Large intestine (tissue), 3 donors: Measurements from ENCODE around the gene PTPRG. TPM values are rescaled to one million over a fixed set of nuclear protein-coding genes. Genes with fewer than 3 reads are reported as not detected.

ENCODE experiments used
- DNase-seq, 2 donors: peaks; one replicate each; pipeline versions ENCODE4 v3.0.0 to v3.0.0-alpha.2; 2013
- H3K27ac ChIP-seq: one replicate; pipeline ENCODE4 v1.5.1; 2013; ENCODE audit warnings: low read length
- H3K27me3 ChIP-seq: 2 replicates; pipeline ENCODE4 v1.6.1; 2013; ENCODE audit warnings: low read length; ENCODE audit not compliant: control insufficient read depth, insufficient read depth
- H3K36me3 ChIP-seq: 2 replicates; pipeline ENCODE4 v1.6.1; 2013; ENCODE audit warnings: low read length; ENCODE audit not compliant: control insufficient read depth, insufficient read depth
- H3K4me1 ChIP-seq: one replicate; pipeline ENCODE4 v1.6.1; 2013; ENCODE audit warnings: low read length; ENCODE audit not compliant: control insufficient read depth, insufficient read depth
- H3K4me3 ChIP-seq: one replicate; pipeline ENCODE4 v1.5.1; 2013; ENCODE audit warnings: low read length
- H3K9me3 ChIP-seq: one replicate; pipeline ENCODE4 v1.6.1; 2013; ENCODE audit warnings: mild to moderate bottlenecking, low read depth, low read length, moderate library complexity; ENCODE audit not compliant: control insufficient read depth
- WGBS: methylation state at CpG from one replicate; pipeline ENCODE4 v1.1.5; 2013; ENCODE audit warnings: low lambda C conversion rate; ENCODE audit not compliant: insufficient coverage; 5-methylcytosine and 5-hydroxymethylcytosine counted together
- polyA plus RNA-seq: library from polyadenylated mRNA; unstranded; fragments of 120-200 nt; gene quantifications from one replicate; pipeline ENCODE4 v1.2.1, GENCODE V29; 2013

Gene PTPRG
- polyA plus RNA-seq, 1 donor: 18.3 TPM

DNA sequence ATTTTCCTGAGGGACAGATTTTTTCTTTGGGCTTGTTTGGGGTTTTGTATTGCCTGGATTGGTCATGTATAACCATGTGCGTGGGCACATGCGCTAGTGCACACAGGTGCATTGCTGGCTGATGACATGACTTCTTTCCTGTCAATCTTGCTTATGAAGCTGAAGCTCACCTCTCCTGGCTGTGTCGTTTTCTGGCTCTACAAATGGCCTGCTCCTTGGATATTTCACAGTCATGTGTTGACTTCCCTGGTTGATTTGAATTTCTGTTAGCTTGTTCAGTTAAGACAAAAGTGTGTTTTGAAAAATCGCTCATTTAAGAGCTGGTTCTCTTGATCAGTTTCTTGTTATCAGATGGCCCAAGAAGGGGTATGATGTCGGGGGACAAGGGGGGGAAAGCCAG, 11.5 kb downstream of the PTPRG start:
- H3K4me1 ChIP-seq: no peaks in the 10 kb centered on the region
- H3K27me3 ChIP-seq: no peaks in the 10 kb centered on the region
- H3K4me3 ChIP-seq: no peak overlapping the region
- DNase-seq: no peak
- H3K9me3 ChIP-seq: no peaks in the 10 kb centered on the region
- WGBS: no CpG with 5 or more reads among the region's 5 CpGs
- no peaks in the 10 kb centered on the region for H3K36me3 ChIP-seq
- no peak overlapping the region for H3K27ac ChIP-seq

DNA sequence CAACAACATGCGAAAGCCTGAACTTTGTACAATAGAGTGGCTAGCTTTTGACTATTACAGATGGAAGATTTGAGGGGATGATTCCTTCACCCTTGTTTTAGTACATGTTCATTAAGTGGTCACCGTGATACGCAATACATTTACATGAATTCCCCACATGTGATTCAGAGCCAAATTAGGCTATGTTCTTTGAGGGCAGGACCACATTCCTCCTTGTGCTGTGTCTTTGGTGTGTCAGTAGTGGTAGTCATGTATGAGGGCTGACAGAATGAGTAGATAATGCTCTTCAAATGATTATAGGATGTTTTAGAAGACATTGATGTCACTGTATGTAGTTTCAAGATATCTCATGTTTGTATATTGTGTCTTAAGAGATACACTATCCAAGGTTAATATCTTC, 12.1 kb downstream of the PTPRG start:
- Histone ChIP-seq H3K36me3 (no peaks in the 10 kb centered on the region), H3K27ac (no peak overlapping the region), H3K4me1 (peaks cover under 1% of the 10 kb centered on the region), H3K4me3 (no peak overlapping the region), H3K9me3 (no peaks in the 10 kb centered on the region), H3K27me3 (no peaks in the 10 kb centered on the region)
- no peak for DNase-seq
- WGBS: 60% methylated on average over 1 of the region's 3 CpGs

DNA sequence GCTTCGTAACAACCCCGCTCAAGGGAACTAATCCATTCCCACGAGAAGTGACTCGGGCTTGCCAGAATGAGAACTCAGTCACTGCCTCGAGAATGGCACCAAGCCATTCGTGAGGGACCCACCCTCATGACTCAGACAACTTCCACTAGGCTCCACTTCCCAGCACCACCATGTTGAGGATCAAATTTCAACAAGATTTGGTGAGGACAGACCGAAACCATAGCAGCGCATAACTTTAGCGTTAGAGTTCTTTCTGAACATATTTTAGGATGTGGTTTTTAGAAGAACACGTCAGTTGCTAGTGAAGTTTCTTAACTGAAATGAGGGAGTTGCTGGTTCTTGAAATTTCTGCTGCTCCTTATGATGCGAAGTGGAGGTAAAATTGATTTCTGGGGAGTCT, 13.5 kb downstream of the PTPRG start:
- DNase-seq: no peak
- Histone ChIP-seq H3K4me3 (no peak overlapping the region), H3K36me3 (no peaks in the 10 kb centered on the region), H3K9me3 (no peaks in the 10 kb centered on the region), H3K4me1 (peaks cover 6% of the 10 kb centered on the region), H3K27me3 (no peaks in the 10 kb centered on the region), H3K27ac (no peak overlapping the region)
- WGBS: 90% methylated on average over 2 of the region's 11 CpGs

DNA sequence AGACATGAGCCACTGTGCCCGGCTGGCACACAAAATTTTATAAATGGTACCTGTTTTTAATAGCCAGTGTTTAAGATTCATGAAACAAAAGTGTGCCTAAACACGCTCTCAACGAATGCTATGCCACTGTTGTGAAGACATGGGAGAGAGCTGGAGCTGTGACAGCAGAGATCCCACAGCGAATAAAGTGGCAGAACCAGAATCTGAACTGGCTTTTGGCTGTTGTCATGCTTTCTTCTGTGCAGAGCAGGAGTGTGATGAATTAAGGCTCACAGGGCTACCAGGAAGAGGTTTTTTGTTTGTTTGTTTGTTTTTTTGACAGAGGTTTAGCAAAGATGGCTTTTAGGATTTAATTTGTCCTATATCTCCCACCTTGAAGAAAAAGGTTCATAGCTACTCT, 14.5 kb downstream of the PTPRG start:
- Histone ChIP-seq H3K4me1 (peaks cover 6% of the 10 kb centered on the region), H3K4me3 (no peak overlapping the region), H3K27ac (no peak overlapping the region), H3K36me3 (no peaks in the 10 kb centered on the region), H3K27me3 (no peaks in the 10 kb centered on the region), H3K9me3 (no peaks in the 10 kb centered on the region)
- DNase-seq: no peak
- WGBS: 92% methylated on average over 2 of the region's 4 CpGs

DNA sequence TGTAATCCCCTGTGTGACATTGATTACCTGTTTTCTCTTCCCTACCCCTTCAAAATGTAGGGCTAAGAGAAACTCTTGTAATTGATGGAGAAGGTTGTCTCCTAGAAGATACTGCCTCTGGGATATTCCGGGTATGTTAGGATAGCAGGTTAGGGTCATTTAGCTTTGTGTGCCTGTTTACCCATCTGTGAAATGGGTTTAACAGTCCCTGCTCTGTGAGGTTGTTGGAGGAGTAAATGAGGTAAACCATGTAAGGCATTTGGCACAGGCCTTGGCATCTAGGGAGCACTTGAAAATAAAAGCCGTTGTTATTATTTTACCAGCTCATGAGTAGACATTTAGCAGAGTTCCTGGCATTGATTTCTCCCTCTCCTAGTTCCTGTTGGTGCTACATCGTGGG, 16.4 kb downstream of the PTPRG start:
- Histone ChIP-seq H3K36me3 (no peaks in the 10 kb centered on the region), H3K4me1 (peaks cover 6% of the 10 kb centered on the region), H3K9me3 (no peaks in the 10 kb centered on the region), H3K27ac (no peak overlapping the region), H3K27me3 (no peaks in the 10 kb centered on the region), H3K4me3 (no peak overlapping the region)
- no CpG with 5 or more reads among the region's 3 CpGs for WGBS
- no peak for DNase-seq

DNA sequence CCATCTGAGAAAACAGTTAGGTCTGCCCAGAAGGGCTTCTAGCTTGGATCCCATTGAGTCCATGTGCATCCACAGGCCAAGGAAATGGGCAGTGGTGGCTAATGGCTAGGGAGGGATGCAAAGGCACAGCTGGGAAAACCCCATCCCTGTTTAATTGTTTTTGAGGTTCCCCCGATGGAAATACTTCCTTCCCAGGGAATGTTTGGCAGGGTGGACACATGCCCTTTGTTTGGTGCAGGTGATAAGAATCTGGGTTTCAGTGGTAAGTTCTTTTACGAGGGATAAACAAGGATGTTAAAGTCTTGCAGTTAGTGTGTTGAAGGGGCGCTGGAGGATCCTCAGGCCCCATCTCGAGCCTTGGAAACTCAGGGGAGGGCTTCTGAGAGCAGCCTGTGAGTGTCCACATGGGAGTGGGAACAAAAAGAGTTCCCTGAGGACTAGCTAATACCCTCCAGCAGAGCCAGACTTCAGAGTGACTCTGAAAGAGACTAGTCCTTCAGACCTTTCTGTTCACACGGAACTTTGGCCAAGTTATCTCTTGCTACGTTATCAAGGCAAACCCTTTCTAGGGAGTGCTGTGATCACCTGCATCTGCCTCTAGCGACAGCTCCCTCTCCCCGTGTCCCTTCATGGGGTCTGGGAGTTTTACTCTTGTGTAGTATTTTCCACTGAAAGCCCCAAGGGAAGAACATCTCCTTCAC, 17.4 kb downstream of the PTPRG start:
- Histone ChIP-seq H3K36me3 (no peaks in the 10 kb centered on the region), H3K4me3 (no peak overlapping the region), H3K27ac (no peak overlapping the region), H3K9me3 (no peaks in the 10 kb centered on the region), H3K4me1 (peaks cover 6% of the 10 kb centered on the region), H3K27me3 (no peaks in the 10 kb centered on the region)
- DNase-seq: peak in 1 of 2 donors; percentile 49
- WGBS: 20% methylated on average over 1 of the region's 8 CpGs

DNA sequence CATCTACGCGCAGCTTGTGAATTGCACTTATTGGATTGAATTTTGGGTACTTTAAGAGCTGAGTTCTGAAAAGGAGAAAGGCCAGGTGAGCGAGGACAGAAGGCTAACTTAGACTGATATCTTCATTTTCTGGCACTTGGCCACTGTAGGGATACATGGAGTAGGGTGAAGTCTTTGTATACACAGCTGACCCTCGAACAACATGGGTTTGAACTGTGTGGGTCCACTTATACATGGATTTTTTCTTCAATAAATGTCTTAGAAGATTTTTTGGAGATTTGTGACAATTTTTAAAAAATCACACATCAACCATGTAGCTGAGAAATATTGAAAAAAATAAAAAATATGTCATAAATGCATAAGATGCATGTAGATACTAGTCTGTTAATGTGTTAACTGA, 18.3 kb downstream of the PTPRG start:
- no peaks in the 10 kb centered on the region for H3K27me3 ChIP-seq
- WGBS: 100% methylated on average over 1 of the region's 4 CpGs

DNA sequence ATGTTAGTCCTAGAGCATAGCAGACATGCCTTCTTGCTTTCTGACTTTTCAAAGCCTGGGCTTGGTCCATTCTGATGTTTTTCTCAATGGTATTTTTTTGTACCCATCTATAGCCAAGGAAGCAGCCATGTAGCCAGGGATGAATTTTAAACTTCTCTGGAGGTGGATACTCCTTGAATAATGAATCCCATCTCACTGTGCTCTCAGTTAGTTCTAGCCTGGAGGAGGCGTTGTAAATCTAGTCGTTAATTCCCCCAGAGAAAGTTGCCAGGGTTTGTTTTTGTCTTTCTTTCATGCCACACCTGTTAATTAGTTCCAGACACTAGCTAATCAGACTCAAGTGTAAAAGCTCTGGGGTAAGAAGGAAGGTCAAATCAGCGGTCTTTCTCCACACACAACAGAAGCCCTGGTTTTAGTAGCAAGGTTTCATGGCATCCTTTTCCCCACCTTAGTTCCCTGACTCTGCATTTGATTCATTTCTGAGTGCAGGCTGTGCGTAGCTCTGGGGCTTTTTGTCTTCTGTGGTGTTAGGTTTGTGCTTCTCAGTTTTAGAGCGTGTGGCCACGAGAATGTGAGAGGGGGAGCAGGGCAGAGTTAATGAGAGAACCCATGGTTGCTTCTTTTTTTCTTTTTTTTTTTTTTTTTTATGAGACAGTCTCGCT, 19.7 kb downstream of the PTPRG start:
- H3K9me3 ChIP-seq: no peaks in the 10 kb centered on the region
- no peaks in the 10 kb centered on the region for H3K27me3 ChIP-seq
- no peak for DNase-seq
- WGBS: 92% methylated on average over 2 of the region's 7 CpGs
- peaks cover 6% of the 10 kb centered on the region for H3K4me1 ChIP-seq
- no peak overlapping the region for H3K27ac ChIP-seq
- no peak overlapping the region for H3K4me3 ChIP-seq
- no peaks in the 10 kb centered on the region for H3K36me3 ChIP-seq

More for the DNA sequence above, 18.3 kb downstream of the PTPRG start:
- H3K4me3 ChIP-seq: no peak overlapping the region
- no peak for DNase-seq
- H3K4me1 ChIP-seq: peaks cover 6% of the 10 kb centered on the region
- no peak overlapping the region for H3K27ac ChIP-seq
- no peaks in the 10 kb centered on the region for H3K36me3 ChIP-seq
- no peaks in the 10 kb centered on the region for H3K9me3 ChIP-seq

DNA sequence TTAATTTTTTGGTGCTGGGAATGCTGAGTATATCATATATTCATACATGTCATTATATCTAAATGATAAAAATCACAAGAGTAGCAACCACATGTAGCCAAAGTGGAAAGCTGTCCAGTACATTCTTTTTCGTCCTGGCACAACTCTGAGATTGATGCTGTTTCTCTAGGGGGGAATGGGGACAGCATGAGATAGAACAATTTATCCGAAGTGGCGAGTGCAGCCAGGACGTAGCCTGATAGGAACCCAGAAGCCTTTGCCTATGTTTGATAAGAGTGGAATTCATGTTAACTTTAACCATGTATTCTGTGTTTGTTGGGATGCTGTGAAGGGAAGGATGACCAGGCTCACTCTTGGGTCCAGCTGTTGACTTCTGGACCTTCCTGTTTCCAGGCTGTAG, 20.9 kb downstream of the PTPRG start:
- Histone ChIP-seq H3K36me3 (no peaks in the 10 kb centered on the region), H3K4me3 (no peak overlapping the region), H3K27ac (no peak overlapping the region), H3K4me1 (peaks cover 6% of the 10 kb centered on the region), H3K27me3 (no peaks in the 10 kb centered on the region), H3K9me3 (no peaks in the 10 kb centered on the region)
- DNase-seq: no peak
- no CpG with 5 or more reads among the region's 4 CpGs for WGBS

DNA sequence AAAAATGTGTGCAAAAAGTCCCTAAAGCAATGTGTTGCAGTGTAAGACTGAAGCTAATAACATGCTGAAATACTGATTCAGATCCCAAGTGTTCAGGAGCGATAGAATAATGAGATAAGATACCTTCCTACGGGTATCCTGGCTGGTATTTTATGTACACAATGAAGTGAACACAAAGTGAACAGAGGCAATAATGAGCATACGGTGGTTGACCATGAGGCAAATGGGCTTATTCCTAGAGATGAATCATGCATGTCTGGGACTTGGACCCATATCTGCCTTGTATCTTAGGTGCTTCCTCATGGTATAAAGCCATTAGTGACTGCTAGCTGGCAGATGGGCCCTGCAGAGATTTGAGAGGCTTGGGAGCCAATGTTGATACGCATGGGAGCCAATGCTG, 21.5 kb downstream of the PTPRG start:
- no peak for DNase-seq
- no CpG with 5 or more reads among the region's 4 CpGs for WGBS
- Histone ChIP-seq H3K27me3 (no peaks in the 10 kb centered on the region), H3K27ac (no peak overlapping the region), H3K36me3 (no peaks in the 10 kb centered on the region), H3K4me3 (no peak overlapping the region), H3K4me1 (peaks cover 6% of the 10 kb centered on the region), H3K9me3 (no peaks in the 10 kb centered on the region)
